GM12874 (cell line): Measurements from ENCODE around the gene SOCS3.

ENCODE experiments used
- CTCF ChIP-seq: IDR thresholded peaks from 2 replicates; pipeline ENCODE4 v1.5.1; 2011; ENCODE audit warnings: low read depth, mild to moderate bottlenecking, control low read depth, low read length, moderate library complexity; ENCODE audit not compliant: insufficient read depth

Gene SOCS3

GRCh38 chr17:78401891-78402290 lies 42.0 kb upstream of the SOCS3 start:
- no peak for TF ChIP-seq CTCF

GRCh38 chr17:78401246-78401645 lies 41.4 kb upstream of the SOCS3 start:
- no peak for TF ChIP-seq CTCF

GRCh38 chr17:78400581-78401240 lies 40.8 kb upstream of the SOCS3 start:
- TF ChIP-seq CTCF, result no peak

GRCh38 chr17:78399693-78400144 lies 39.8 kb upstream of the SOCS3 start:
- no peak for TF ChIP-seq CTCF

- no peak for TF ChIP-seq CTCF
Observed at GRCh38 chr17:78399028-78399692, 39.3 kb upstream of the SOCS3 start.

- no peak for TF ChIP-seq CTCF
Observed at GRCh38 chr17:78398390-78398789, 38.5 kb upstream of the SOCS3 start.

GRCh38 chr17:78397681-78398101 lies 37.8 kb upstream of the SOCS3 start:
- no peak for TF ChIP-seq CTCF
